ENCODE results near the gene DBI.

GRCh38 chr2:119332953-119333352, 33.8 kb upstream of the DBI start:
- TF ChIP-seq, protein P1, sequence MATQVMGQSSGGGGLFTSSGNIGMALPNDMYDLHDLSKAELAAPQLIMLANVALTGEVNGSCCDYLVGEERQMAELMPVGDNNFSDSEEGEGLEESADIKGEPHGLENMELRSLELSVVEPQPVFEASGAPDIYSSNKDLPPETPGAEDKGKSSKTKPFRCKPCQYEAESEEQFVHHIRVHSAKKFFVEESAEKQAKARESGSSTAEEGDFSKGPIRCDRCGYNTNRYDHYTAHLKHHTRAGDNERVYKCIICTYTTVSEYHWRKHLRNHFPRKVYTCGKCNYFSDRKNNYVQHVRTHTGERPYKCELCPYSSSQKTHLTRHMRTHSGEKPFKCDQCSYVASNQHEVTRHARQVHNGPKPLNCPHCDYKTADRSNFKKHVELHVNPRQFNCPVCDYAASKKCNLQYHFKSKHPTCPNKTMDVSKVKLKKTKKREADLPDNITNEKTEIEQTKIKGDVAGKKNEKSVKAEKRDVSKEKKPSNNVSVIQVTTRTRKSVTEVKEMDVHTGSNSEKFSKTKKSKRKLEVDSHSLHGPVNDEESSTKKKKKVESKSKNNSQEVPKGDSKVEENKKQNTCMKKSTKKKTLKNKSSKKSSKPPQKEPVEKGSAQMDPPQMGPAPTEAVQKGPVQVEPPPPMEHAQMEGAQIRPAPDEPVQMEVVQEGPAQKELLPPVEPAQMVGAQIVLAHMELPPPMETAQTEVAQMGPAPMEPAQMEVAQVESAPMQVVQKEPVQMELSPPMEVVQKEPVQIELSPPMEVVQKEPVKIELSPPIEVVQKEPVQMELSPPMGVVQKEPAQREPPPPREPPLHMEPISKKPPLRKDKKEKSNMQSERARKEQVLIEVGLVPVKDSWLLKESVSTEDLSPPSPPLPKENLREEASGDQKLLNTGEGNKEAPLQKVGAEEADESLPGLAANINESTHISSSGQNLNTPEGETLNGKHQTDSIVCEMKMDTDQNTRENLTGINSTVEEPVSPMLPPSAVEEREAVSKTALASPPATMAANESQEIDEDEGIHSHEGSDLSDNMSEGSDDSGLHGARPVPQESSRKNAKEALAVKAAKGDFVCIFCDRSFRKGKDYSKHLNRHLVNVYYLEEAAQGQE (IDR thresholded peaks at IDR 0.05; ENCODE audit: low read depth) = no peak
- TF ChIP-seq MAX (IDR thresholded peaks at IDR 0.05) (no peak), YY1 (IDR thresholded peaks at IDR 0.05; ENCODE audit: low read depth) (no peak), RAD21 (IDR thresholded peaks at IDR 0.05; ENCODE audit: low read depth) (no peak), EP300 (IDR thresholded peaks at IDR 0.05; ENCODE audit: borderline replicate concordance) (no peak), ZBTB7A (IDR thresholded peaks at IDR 0.05; ENCODE audit: low read depth) (no peak), TAF1 (IDR thresholded peaks at IDR 0.05; ENCODE audit: low read depth) (no peak), USF1 (IDR thresholded peaks at IDR 0.05) (no peak), CEBPB (IDR thresholded peaks at IDR 0.05) (no peak), EGR1 (IDR thresholded peaks at IDR 0.05) (no peak), NFIC (IDR thresholded peaks at IDR 0.05) (no peak), TEAD4 (IDR thresholded peaks at IDR 0.05) (no peak), TCF12 (IDR thresholded peaks at IDR 0.05; ENCODE audit: low read depth) (no peak), FOXM1 (IDR thresholded peaks at IDR 0.05; ENCODE audit: borderline replicate concordance, low read depth) (no peak)
